Mesendoderm (in vitro differentiated cells): ENCODE results near the gene DOCK8.
A peak's percentile ranks its signal among the peaks of the same experiment; 100 is the strongest.

Experiments used
- DNase-seq: peaks from one replicate; pipeline ENCODE4 v3.0.0; 2013
- H2AK5ac ChIP-seq: 2 replicates; pipeline ENCODE4 v1.6.1; 2013; ENCODE audit warnings: low read length, inconsistent platforms
- H2BK120ac ChIP-seq: 2 replicates; pipeline ENCODE4 v1.6.1; 2013; ENCODE audit warnings: low read depth, mild to moderate bottlenecking, low read length, moderate library complexity, mixed read lengths
- H2BK15ac ChIP-seq: replicated peaks from 2 replicates; pipeline ENCODE4 v1.6.1; 2013; ENCODE audit warnings: low read depth, mild to moderate bottlenecking, moderate library complexity
- H2BK5ac ChIP-seq: 2 replicates; pipeline ENCODE4 v1.6.1; 2013; ENCODE audit warnings: low read length, inconsistent platforms
- H3K18ac ChIP-seq: 2 replicates; pipeline ENCODE4 v1.6.1; 2013; ENCODE audit warnings: mild to moderate bottlenecking, low read length, mixed read lengths
- H3K23ac ChIP-seq: one replicate; pipeline ENCODE4 v1.6.1; 2013; ENCODE audit warnings: low read length
- H3K27ac ChIP-seq: 2 replicates; pipeline ENCODE4 v1.5.1; 2013; ENCODE audit warnings: low read depth, mild to moderate bottlenecking, inconsistent platforms, low read length, moderate library complexity
- H3K27me3 ChIP-seq: 2 replicates; pipeline ENCODE4 v1.6.1; 2013; ENCODE audit warnings: low read length, control low read depth, mild to moderate bottlenecking, inconsistent platforms; ENCODE audit not compliant: insufficient read depth, poor library complexity
- H3K36me3 ChIP-seq: 2 replicates; pipeline ENCODE4 v1.6.1; 2013; ENCODE audit warnings: low read length, inconsistent platforms; ENCODE audit not compliant: control insufficient read depth, insufficient read depth
- H3K4ac ChIP-seq: one replicate; pipeline ENCODE4 v1.6.1; 2013; ENCODE audit warnings: low read depth, mild to moderate bottlenecking, low read length, moderate library complexity
- H3K4me1 ChIP-seq: 2 replicates; pipeline ENCODE4 v1.6.1; 2013; ENCODE audit warnings: low read depth, low read length, inconsistent platforms; ENCODE audit not compliant: control insufficient read depth
- H3K4me2 ChIP-seq: 2 replicates; pipeline ENCODE4 v1.6.1; 2013; ENCODE audit warnings: low read length
- H3K4me3 ChIP-seq: 2 replicates; pipeline ENCODE4 v1.5.1; 2013; ENCODE audit warnings: mild to moderate bottlenecking, low read length
- H3K56ac ChIP-seq: one replicate; pipeline ENCODE4 v1.6.1; 2013; ENCODE audit warnings: low read length
- H3K79me1 ChIP-seq: 2 replicates; pipeline ENCODE4 v1.6.1; 2013; ENCODE audit warnings: low read length, inconsistent platforms
- H3K79me2 ChIP-seq: 2 replicates; pipeline ENCODE4 v1.6.1; 2013; ENCODE audit warnings: mild to moderate bottlenecking, low read length; ENCODE audit not compliant: control insufficient read depth, insufficient read depth
- H3K9ac ChIP-seq: 2 replicates; pipeline ENCODE4 v1.6.1; 2013; ENCODE audit warnings: low read length, inconsistent platforms
- H4K5ac ChIP-seq: one replicate; pipeline ENCODE4 v1.6.1; 2013; ENCODE audit warnings: low read length
- H4K8ac ChIP-seq: one replicate; pipeline ENCODE4 v1.6.1; 2013; ENCODE audit warnings: low read depth, mild to moderate bottlenecking, control low read depth, low read length, moderate library complexity
- WGBS: extraction: QIAGEN DNeasy Blood & Tissue Kit; methylation state at CpG from one replicate; pipeline ENCODE4 v1.1.7; 2013; ENCODE audit warnings: low lambda C conversion rate, missing lambda C conversion rate; ENCODE audit not compliant: insufficient coverage; ENCODE audit errors: extremely low coverage; 5-methylcytosine and 5-hydroxymethylcytosine counted together

The DOCK8 gene

DNA sequence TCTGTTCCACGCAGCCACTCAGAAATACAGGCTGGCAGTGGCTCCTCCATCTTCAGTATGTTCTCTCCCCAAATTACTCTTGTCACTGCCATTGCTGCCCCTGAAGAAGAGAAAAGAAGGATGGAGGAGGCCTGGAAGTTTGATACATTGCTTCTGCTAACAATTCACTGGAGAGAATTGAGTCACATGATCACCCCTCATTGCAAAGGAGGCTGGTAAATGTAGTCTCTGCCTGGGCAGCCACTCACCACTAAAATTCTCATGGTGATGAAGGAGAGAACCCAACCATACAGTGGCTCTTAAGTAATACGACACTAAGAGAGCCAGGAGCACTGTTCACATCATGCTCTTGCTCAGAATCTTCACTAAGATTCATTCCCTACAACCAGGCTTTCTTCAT lies 112.0 kb downstream of the DOCK8 start:
- H3K23ac ChIP-seq = no peak overlapping the region
- no peak overlapping the region for H2BK120ac ChIP-seq
- no peak overlapping the region for H3K9ac ChIP-seq
- H4K8ac ChIP-seq = no peak overlapping the region
- H3K27me3 ChIP-seq = no peaks in the 10 kb centered on the region
- no peak overlapping the region for H3K4ac ChIP-seq
- H3K27ac ChIP-seq = no peak overlapping the region
- H3K4me2 ChIP-seq = no peak overlapping the region
- H3K4me1 ChIP-seq = no peaks in the 10 kb centered on the region
- H2BK5ac ChIP-seq = no peak overlapping the region
- H3K36me3 ChIP-seq = no peaks in the 10 kb centered on the region
- no CpG with 5 or more reads among the region's 2 CpGs for WGBS
- H2AK5ac ChIP-seq = no peak overlapping the region
- no peak for DNase-seq
- no peaks in the 10 kb centered on the region for H3K79me2 ChIP-seq
- H3K4me3 ChIP-seq = no peak overlapping the region
- peak overlapping the region; percentile 56 for H4K5ac ChIP-seq
- H3K18ac ChIP-seq = no peak overlapping the region
- no peaks in the 10 kb centered on the region for H3K79me1 ChIP-seq
- peak overlapping the region; percentile 25 for H3K56ac ChIP-seq
- no peak overlapping the region for H2BK15ac ChIP-seq

DNA sequence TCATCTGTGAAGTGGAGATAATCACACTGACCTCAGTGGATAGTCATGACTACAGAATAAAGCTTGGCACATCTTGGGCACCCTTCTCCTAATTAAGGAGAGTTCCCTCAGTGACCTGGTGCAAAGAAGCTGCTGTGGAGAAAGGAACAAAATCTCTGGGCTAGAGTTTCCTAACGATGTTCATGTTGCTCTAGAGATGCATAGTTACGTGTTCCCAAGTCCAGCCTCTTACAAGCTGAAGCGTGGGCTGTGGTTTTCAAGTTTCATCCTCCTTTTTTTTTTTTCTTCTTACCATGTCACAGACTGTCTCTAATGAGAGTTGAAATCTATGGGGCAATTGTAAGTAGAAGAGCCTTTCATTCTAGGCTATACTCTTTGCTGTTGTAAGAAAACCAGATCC lies 113.8 kb downstream of the DOCK8 start:
- H3K27me3 ChIP-seq = no peaks in the 10 kb centered on the region
- H3K79me1 ChIP-seq = no peaks in the 10 kb centered on the region
- H2BK15ac ChIP-seq = no peak overlapping the region
- no peaks in the 10 kb centered on the region for H3K4me1 ChIP-seq
- no peaks in the 10 kb centered on the region for H3K36me3 ChIP-seq
- H4K8ac ChIP-seq = no peak overlapping the region
- H3K79me2 ChIP-seq = no peaks in the 10 kb centered on the region
- no peak overlapping the region for H3K27ac ChIP-seq
- H3K9ac ChIP-seq = no peak overlapping the region
- no peak overlapping the region for H3K18ac ChIP-seq
- no peak overlapping the region for H2AK5ac ChIP-seq
- no peak overlapping the region for H3K4me2 ChIP-seq
- DNase-seq = no peak
- no peak overlapping the region for H3K23ac ChIP-seq
- H3K4ac ChIP-seq = no peak overlapping the region
- no peak overlapping the region for H2BK5ac ChIP-seq
- H3K56ac ChIP-seq = no peak overlapping the region
- H4K5ac ChIP-seq = no peak overlapping the region
- H3K4me3 ChIP-seq = no peak overlapping the region
- no CpG with 5 or more reads among the region's 3 CpGs for WGBS
- H2BK120ac ChIP-seq = no peak overlapping the region

DNA sequence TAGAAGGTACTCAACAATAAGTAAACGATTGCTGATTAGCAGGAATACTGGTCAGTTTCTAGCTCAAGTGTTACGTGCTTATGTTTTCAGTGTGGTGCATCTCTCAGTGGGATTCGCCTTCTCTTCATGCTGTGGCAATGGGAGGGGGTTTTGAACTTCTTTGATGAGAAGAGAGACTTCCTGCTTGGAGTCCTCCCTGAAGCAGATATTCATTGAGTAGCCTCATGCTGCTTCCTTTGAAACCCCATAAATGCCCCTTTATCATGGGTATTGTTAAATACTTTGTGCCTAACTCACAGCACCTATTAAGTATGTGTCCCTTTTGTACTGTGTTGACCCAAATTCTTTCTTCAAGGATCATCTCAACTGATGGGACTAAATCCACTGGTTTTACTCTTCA lies 116.5 kb downstream of the DOCK8 start:
- H2AK5ac ChIP-seq = no peak overlapping the region
- H3K27me3 ChIP-seq = no peaks in the 10 kb centered on the region
- no peak overlapping the region for H3K4me2 ChIP-seq
- H3K79me2 ChIP-seq = no peaks in the 10 kb centered on the region
- no CpG with 5 or more reads among the region's 3 CpGs for WGBS
- H3K4ac ChIP-seq = no peak overlapping the region
- H3K56ac ChIP-seq = no peak overlapping the region
- H3K23ac ChIP-seq = no peak overlapping the region
- no peaks in the 10 kb centered on the region for H3K4me1 ChIP-seq
- no peak overlapping the region for H4K8ac ChIP-seq
- H3K79me1 ChIP-seq = no peaks in the 10 kb centered on the region
- H3K36me3 ChIP-seq = no peaks in the 10 kb centered on the region
- no peak overlapping the region for H3K4me3 ChIP-seq
- no peak overlapping the region for H4K5ac ChIP-seq
- no peak for DNase-seq
- H2BK120ac ChIP-seq = no peak overlapping the region
- no peak overlapping the region for H3K27ac ChIP-seq
- H2BK15ac ChIP-seq = no peak overlapping the region
- no peak overlapping the region for H3K18ac ChIP-seq
- H2BK5ac ChIP-seq = no peak overlapping the region
- H3K9ac ChIP-seq = no peak overlapping the region

DNA sequence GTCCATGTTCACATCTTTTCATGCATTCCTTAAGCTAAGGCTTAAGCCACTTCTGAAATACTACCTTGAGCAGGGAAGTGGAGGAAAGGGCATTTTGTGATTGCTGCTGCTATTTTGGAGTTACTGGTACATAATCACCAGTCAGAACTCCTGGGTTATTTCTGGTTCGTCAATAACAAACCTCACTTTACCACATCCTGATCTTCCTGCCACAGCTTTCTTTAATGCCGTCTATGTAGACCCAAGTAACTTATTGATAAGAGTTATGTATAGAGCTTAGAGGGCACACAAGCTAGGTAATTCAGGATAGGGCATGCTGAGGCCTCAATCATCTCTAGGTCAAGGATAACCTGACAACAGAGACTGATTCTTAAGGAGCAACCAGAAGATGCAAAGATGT lies 120.7 kb downstream of the DOCK8 start:
- H3K4me2 ChIP-seq = no peak overlapping the region
- H3K56ac ChIP-seq = no peak overlapping the region
- no peak overlapping the region for H2BK120ac ChIP-seq
- no peak overlapping the region for H2AK5ac ChIP-seq
- H3K36me3 ChIP-seq = no peaks in the 10 kb centered on the region
- WGBS = no CpG with 5 or more reads among the region's 2 CpGs
- no peak overlapping the region for H2BK5ac ChIP-seq
- H3K27ac ChIP-seq = no peak overlapping the region
- no peak overlapping the region for H2BK15ac ChIP-seq
- no peak for DNase-seq
- H4K8ac ChIP-seq = no peak overlapping the region
- H4K5ac ChIP-seq = no peak overlapping the region
- no peaks in the 10 kb centered on the region for H3K79me1 ChIP-seq
- H3K79me2 ChIP-seq = no peaks in the 10 kb centered on the region
- no peak overlapping the region for H3K18ac ChIP-seq
- no peak overlapping the region for H3K9ac ChIP-seq
- no peaks in the 10 kb centered on the region for H3K27me3 ChIP-seq
- no peaks in the 10 kb centered on the region for H3K4me1 ChIP-seq
- H3K4ac ChIP-seq = no peak overlapping the region
- H3K23ac ChIP-seq = no peak overlapping the region
- no peak overlapping the region for H3K4me3 ChIP-seq

DNA sequence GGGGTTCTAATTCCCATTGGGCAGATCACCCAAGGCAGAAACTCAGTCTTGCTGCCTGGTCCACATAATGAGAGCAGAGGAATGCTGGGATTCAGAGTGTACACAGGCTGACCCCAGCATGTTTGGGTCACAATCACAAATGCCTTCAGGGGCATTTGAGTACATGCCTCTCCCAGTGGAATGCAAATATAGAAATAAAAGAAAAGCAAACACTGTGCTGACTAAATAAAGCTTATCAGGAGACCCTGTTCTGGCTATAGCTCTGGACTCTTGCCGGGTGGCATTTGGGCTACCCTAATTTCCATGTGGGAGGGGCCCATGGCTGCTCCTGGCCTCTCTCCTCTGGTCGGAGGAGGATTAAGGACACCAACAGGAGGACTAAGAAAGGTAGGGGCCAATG lies 121.4 kb downstream of the DOCK8 start:
- Histone ChIP-seq H2AK5ac (no peak overlapping the region), H3K4me1 (no peaks in the 10 kb centered on the region), H2BK5ac (no peak overlapping the region), H3K36me3 (no peaks in the 10 kb centered on the region), H3K27me3 (no peaks in the 10 kb centered on the region), H3K27ac (no peak overlapping the region), H3K4ac (no peak overlapping the region), H3K79me2 (no peaks in the 10 kb centered on the region), H3K23ac (no peak overlapping the region), H4K5ac (no peak overlapping the region), H3K9ac (no peak overlapping the region), H2BK15ac (no peak overlapping the region), H3K4me3 (no peak overlapping the region), H4K8ac (no peak overlapping the region), H3K56ac (no peak overlapping the region), H3K4me2 (no peak overlapping the region), H3K18ac (no peak overlapping the region), H2BK120ac (no peak overlapping the region), H3K79me1 (no peaks in the 10 kb centered on the region)
- no CpG with 5 or more reads among the region's 2 CpGs for WGBS
- no peak for DNase-seq

DNA sequence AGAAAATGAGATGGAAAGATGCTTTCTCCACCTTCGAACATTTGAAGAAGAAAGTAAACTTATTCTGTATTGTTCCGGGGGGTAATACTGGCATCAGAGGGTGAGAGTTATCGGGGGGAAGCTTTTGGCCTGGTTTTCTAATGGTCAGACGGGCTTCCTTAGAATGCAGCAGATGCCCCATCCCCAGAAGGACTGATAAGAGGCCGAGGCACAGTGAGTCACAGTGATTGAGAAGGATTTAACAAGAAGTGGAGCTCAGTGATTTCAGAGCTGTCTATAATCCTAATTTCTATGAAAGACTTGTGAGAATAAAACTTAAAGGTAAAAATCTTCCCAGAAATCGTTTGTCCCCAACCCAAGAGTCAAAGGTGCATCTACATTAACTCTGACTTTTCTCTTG lies 123.9 kb downstream of the DOCK8 start:
- Histone ChIP-seq H3K79me1 (no peaks in the 10 kb centered on the region), H4K8ac (no peak overlapping the region), H2BK15ac (no peak overlapping the region), H3K9ac (no peak overlapping the region), H2BK5ac (no peak overlapping the region), H3K79me2 (no peaks in the 10 kb centered on the region), H3K56ac (no peak overlapping the region), H3K4me2 (no peak overlapping the region), H3K18ac (no peak overlapping the region), H3K4ac (no peak overlapping the region), H3K4me1 (no peaks in the 10 kb centered on the region), H2AK5ac (no peak overlapping the region), H4K5ac (no peak overlapping the region), H2BK120ac (no peak overlapping the region), H3K27ac (no peak overlapping the region), H3K23ac (no peak overlapping the region), H3K36me3 (no peaks in the 10 kb centered on the region), H3K27me3 (no peaks in the 10 kb centered on the region), H3K4me3 (no peak overlapping the region)
- WGBS = no CpG with 5 or more reads among the region's 6 CpGs
- no peak for DNase-seq
